Parathyroid adenoma (tissue), 2 donors: ENCODE data around the gene GOLPH3.

Source experiments
- H2AFZ ChIP-seq: fragments of 300-600 bp; sonication (generic); one replicate; pipeline ENCODE4 v1.7.0; 2017; ENCODE audit warnings: antibody characterized with exemption, mild to moderate bottlenecking
- H3K27ac ChIP-seq: fragments of 300-600 bp; sonication (generic); one replicate; pipeline ENCODE4 v1.7.0; 2017
- H3K27me3 ChIP-seq: fragments of 300-600 bp; sonication (generic); one replicate; pipeline ENCODE4 v1.7.0; 2017; ENCODE audit warnings: low read length; ENCODE audit not compliant: control insufficient read depth, insufficient read depth
- H3K36me3 ChIP-seq: fragments of 300-600 bp; sonication (generic); one replicate; pipeline ENCODE4 v1.7.0; 2017; ENCODE audit warnings: low read length; ENCODE audit not compliant: control insufficient read depth, insufficient read depth
- H3K4me1 ChIP-seq: fragments of 300-600 bp; sonication (generic); one replicate; pipeline ENCODE4 v1.7.0; 2017; ENCODE audit warnings: control low read depth
- H3K4me2 ChIP-seq: fragments of 300-600 bp; sonication (generic); one replicate; pipeline ENCODE4 v1.7.0; 2017; ENCODE audit warnings: low read length
- H3K4me3 ChIP-seq: fragments of 300-600 bp; sonication (generic); one replicate; pipeline ENCODE4 v1.7.0; 2017; ENCODE audit warnings: low read depth, low read length
- H3K79me2 ChIP-seq: fragments of 300-600 bp; sonication (generic); one replicate; pipeline ENCODE4 v1.7.0; 2017; ENCODE audit warnings: control low read depth
- H3K9ac ChIP-seq: fragments of 300-600 bp; sonication (generic); one replicate; pipeline ENCODE4 v1.7.0; 2017; ENCODE audit warnings: mild to moderate bottlenecking
- H3K9me3 ChIP-seq: fragments of 300-600 bp; sonication (generic); one replicate; pipeline ENCODE4 v1.7.0; 2017; ENCODE audit warnings: low read length; ENCODE audit not compliant: control insufficient read depth
- TF ChIP-seq, protein P1 (sequence below): fragments of 300-600 bp; sonication (generic); IDR thresholded peaks from one replicate; pipeline ENCODE4 v1.7.0; 2017; ENCODE audit warnings: antibody characterized with exemption, mild to moderate bottlenecking
- donor health status: primary hyperparathyroidism.

GOLPH3 gene

DNA sequence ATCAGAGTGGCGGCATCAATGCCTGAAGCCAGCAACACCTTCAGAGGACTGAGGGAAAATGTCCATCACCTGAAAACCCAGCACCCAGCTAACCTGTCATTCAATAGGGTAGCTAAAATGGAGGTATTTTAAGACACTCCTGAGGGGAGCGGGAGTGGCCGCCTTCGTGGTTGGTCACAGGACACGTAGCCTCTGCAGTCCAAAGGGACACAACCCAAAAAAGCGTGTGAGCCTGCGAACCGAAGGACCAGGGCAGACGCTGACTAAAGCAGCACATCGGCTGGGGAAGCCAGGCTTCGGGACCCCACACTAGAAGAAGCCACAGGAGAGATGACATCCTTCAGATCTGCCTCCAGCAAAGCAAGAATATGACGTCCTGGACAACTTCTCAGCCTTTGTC, 70.6 kb downstream of the GOLPH3 start:
- Histone ChIP-seq H3K4me1 (no peaks in the 10 kb centered on the region), H3K9ac (no peak overlapping the region), H3K27ac (no peak overlapping the region), H3K27me3 (no peaks in the 10 kb centered on the region), H3K9me3 (no peaks in the 10 kb centered on the region), H2AFZ (no peak overlapping the region), H3K36me3 (no peaks in the 10 kb centered on the region), H3K4me2 (no peak overlapping the region), H3K79me2 (no peaks in the 10 kb centered on the region), H3K4me3 (no peak overlapping the region)
- TF ChIP-seq, protein P1, sequence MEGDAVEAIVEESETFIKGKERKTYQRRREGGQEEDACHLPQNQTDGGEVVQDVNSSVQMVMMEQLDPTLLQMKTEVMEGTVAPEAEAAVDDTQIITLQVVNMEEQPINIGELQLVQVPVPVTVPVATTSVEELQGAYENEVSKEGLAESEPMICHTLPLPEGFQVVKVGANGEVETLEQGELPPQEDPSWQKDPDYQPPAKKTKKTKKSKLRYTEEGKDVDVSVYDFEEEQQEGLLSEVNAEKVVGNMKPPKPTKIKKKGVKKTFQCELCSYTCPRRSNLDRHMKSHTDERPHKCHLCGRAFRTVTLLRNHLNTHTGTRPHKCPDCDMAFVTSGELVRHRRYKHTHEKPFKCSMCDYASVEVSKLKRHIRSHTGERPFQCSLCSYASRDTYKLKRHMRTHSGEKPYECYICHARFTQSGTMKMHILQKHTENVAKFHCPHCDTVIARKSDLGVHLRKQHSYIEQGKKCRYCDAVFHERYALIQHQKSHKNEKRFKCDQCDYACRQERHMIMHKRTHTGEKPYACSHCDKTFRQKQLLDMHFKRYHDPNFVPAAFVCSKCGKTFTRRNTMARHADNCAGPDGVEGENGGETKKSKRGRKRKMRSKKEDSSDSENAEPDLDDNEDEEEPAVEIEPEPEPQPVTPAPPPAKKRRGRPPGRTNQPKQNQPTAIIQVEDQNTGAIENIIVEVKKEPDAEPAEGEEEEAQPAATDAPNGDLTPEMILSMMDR: no peak

DNA sequence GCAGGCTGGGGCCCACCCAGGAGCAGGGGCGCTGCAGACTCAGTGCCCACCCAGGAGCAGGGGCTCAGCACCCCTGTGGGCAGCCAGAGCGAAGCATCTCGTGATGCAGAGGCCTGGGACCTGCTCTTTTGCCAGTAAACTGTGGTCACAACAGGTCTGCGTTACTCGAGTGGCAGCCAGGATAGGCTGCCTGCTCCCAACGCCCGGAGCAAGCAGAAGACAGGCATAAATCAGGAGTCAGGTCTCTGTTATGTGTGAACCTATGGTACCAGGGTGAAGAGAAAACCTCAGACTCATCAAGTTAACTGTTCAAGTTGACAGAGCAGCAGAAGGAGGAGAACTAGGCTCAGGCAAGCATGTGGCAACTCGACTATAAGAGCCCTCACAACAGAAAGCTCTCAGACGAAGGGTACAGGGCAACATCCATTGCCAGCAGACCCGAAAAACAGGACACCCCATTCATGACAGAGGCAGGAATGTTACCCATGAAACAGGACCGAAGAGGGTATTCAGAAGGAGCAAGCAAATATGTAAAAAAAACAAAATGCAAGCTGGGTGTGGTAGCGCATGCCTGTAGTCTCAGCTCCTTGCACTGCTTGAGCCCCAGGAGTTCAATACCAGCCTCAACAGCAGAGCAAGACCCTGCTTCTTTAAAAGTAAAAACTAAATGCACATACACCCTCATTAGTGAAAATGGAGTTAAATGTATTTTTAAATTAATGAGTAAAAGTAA, 71.7 kb downstream of the GOLPH3 start:
- H3K4me3 ChIP-seq: no peak overlapping the region
- H3K9me3 ChIP-seq: no peaks in the 10 kb centered on the region
- no peaks in the 10 kb centered on the region for H3K36me3 ChIP-seq
- H3K27me3 ChIP-seq: no peaks in the 10 kb centered on the region
- H3K4me1 ChIP-seq: no peaks in the 10 kb centered on the region
- TF ChIP-seq, protein P1: no peak
- H3K79me2 ChIP-seq: no peaks in the 10 kb centered on the region
- H3K9ac ChIP-seq: no peak overlapping the region
- no peak overlapping the region for H3K27ac ChIP-seq
- H3K4me2 ChIP-seq: no peak overlapping the region
- H2AFZ ChIP-seq: no peak overlapping the region

DNA sequence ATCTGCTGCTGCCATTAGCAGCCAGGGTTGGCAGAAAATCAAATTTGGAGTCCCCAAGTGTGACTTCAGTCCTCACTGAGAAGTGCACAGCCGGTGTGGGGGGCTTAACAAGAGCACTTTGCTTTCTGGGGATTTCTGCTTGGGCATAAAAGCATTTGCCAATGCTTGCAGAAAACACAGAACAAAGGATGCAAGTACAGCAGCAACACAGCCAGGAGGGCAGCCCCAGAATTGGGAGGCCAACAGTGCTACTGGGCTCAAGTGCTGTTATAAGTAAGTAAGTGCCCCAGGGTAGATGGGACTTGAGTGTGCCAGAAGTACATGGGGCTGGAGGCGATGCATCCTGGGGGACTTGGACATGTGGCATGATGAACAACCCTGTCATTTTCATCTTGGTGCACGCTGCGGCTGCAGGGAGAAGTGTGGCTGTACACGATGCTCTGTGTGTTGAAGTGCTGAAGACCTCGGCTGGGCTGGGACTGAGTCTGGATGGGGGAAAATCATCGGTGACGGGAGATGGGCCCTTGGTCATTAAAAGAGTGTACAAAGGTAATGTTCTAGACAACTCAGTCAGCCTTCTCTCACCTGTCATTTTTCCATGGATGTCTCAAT, 73.3 kb downstream of the GOLPH3 start:
- Histone ChIP-seq H3K9me3 (no peaks in the 10 kb centered on the region), H3K36me3 (no peaks in the 10 kb centered on the region), H3K27me3 (no peaks in the 10 kb centered on the region), H3K4me3 (no peak overlapping the region), H3K9ac (no peak overlapping the region), H3K4me2 (no peak overlapping the region), H3K27ac (no peak overlapping the region), H3K79me2 (no peaks in the 10 kb centered on the region), H2AFZ (no peak overlapping the region), H3K4me1 (no peaks in the 10 kb centered on the region)
- TF ChIP-seq, protein P1: no peak

DNA sequence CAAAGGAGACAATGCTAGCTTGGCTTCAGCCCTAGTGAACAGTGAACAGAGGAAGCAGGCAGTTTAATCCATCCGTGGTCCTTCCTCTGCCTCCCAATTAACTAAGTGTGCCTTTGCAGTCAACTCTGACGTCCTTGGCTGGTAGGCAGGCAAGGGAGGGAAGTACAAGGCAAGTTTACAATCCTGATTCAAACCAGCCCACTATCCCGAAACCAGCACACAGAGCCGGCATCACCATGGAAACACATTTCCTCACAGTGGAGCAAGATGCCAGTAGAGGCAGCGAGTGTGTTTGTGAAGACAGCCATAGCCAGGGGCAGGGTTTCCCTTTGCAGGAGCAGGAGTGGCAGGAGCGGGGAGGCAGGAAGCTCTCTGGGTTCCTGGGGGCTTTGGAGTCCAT, 73.9 kb downstream of the GOLPH3 start:
- Histone ChIP-seq H3K9ac (no peak overlapping the region), H3K4me1 (no peaks in the 10 kb centered on the region), H3K36me3 (no peaks in the 10 kb centered on the region), H2AFZ (no peak overlapping the region), H3K27me3 (no peaks in the 10 kb centered on the region), H3K4me3 (no peak overlapping the region), H3K27ac (no peak overlapping the region), H3K9me3 (no peaks in the 10 kb centered on the region), H3K4me2 (no peak overlapping the region), H3K79me2 (no peaks in the 10 kb centered on the region)
- TF ChIP-seq, protein P1: no peak
